ENCODE results near the gene SLC17A8. TPM values are rescaled to one million over a fixed set of nuclear protein-coding genes. Genes with fewer than 3 reads are reported as not detected.

The SLC17A8 gene
- polyA plus RNA-seq, 1 donor from 2014 or later, result 0.22 TPM

DNA sequence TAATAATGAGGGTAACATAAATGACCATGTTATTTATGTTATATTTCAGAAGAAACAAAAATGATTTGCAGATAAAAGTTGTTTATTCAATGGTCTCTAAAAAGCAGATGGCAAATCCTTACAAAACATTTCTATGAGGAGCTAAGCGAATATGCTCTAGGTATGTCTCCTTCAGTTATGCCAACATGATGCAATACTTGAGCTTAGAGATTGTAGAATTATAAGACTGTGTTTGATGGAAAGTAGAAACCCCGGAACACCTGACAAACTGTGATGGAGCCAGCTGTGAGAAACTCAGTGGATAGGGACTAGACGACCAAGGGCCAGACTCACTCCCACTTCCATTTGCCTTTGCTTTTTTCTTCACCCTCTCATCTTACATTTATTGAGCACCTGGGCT lies 99.0 kb downstream of the SLC17A8 start:
- Histone ChIP-seq H3F3A (ENCODE audit: insufficient read depth, low read length, poor library complexity, severe bottlenecking) (no peaks in the 10 kb centered on the region), H3K79me2 (replicated peaks; ENCODE audit: insufficient read depth, low read length) (no peaks in the 10 kb centered on the region), H3K36me3 (ENCODE audit: insufficient read depth, low read length) (no peaks in the 10 kb centered on the region), H3K9me2 (ENCODE audit: insufficient read depth, low read length) (no peaks in the 10 kb centered on the region), H3K27ac (ENCODE audit: low read length) (no peak overlapping the region), H3K9ac (ENCODE audit: low read length) (no peak overlapping the region), H3K4me3 (ENCODE audit: low read length) (no peak overlapping the region), H3K27me3 (ENCODE audit: insufficient read depth, low read depth, low read length) (no peaks in the 10 kb centered on the region), H2AFZ (ENCODE audit: low read depth, low read length) (no peak overlapping the region), H3K9me3 (ENCODE audit: low read length) (no peaks in the 10 kb centered on the region), H3K4me2 (ENCODE audit: low read length) (no peak overlapping the region), H4K20me1 (ENCODE audit: insufficient read depth) (no peaks in the 10 kb centered on the region)
- no peak for TF ChIP-seq EP300 (conservative IDR thresholded peaks at IDR 0.05; ENCODE audit: poor library complexity, severe bottlenecking)
- TF ChIP-seq TAF1 (IDR thresholded peaks at IDR 0.05; ENCODE audit: low read depth), result no peak
- TF ChIP-seq POLR2AphosphoS5 (IDR thresholded peaks at IDR 0.05), result no peak

GRCh38 chr12:100458191-100458590 lies 101.3 kb downstream of the SLC17A8 start:
- H3K27ac ChIP-seq (ENCODE audit: low read length), result no peak overlapping the region
- H3K79me2 ChIP-seq (replicated peaks; ENCODE audit: insufficient read depth, low read length), result no peaks in the 10 kb centered on the region
- H3K9ac ChIP-seq (ENCODE audit: low read length), result no peak overlapping the region
- no peaks in the 10 kb centered on the region for H3F3A ChIP-seq (ENCODE audit: insufficient read depth, low read length, poor library complexity, severe bottlenecking)
- H3K4me3 ChIP-seq (ENCODE audit: low read length), result no peak overlapping the region
- H3K4me2 ChIP-seq (ENCODE audit: low read length), result no peak overlapping the region
- TF ChIP-seq POLR2AphosphoS5 (IDR thresholded peaks at IDR 0.05) (no peak), SMC3 (conservative IDR thresholded peaks at IDR 0.05; ENCODE audit: poor library complexity) (no peak), TAF1 (IDR thresholded peaks at IDR 0.05; ENCODE audit: low read depth) (no peak), RAD21 (conservative IDR thresholded peaks at IDR 0.05) (no peak), MXI1 (conservative IDR thresholded peaks at IDR 0.05; ENCODE audit: poor library complexity, severe bottlenecking) (no peak), EP300 (conservative IDR thresholded peaks at IDR 0.05; ENCODE audit: poor library complexity, severe bottlenecking) (no peak), EZH2 (IDR thresholded peaks at IDR 0.05; ENCODE audit: borderline replicate concordance, insufficient read depth, low read length, poor library complexity, severe bottlenecking) (no peak)
- TF ChIP-seq, protein P1, sequence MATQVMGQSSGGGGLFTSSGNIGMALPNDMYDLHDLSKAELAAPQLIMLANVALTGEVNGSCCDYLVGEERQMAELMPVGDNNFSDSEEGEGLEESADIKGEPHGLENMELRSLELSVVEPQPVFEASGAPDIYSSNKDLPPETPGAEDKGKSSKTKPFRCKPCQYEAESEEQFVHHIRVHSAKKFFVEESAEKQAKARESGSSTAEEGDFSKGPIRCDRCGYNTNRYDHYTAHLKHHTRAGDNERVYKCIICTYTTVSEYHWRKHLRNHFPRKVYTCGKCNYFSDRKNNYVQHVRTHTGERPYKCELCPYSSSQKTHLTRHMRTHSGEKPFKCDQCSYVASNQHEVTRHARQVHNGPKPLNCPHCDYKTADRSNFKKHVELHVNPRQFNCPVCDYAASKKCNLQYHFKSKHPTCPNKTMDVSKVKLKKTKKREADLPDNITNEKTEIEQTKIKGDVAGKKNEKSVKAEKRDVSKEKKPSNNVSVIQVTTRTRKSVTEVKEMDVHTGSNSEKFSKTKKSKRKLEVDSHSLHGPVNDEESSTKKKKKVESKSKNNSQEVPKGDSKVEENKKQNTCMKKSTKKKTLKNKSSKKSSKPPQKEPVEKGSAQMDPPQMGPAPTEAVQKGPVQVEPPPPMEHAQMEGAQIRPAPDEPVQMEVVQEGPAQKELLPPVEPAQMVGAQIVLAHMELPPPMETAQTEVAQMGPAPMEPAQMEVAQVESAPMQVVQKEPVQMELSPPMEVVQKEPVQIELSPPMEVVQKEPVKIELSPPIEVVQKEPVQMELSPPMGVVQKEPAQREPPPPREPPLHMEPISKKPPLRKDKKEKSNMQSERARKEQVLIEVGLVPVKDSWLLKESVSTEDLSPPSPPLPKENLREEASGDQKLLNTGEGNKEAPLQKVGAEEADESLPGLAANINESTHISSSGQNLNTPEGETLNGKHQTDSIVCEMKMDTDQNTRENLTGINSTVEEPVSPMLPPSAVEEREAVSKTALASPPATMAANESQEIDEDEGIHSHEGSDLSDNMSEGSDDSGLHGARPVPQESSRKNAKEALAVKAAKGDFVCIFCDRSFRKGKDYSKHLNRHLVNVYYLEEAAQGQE (IDR thresholded peaks at IDR 0.05; ENCODE audit: borderline replicate concordance), result no peak
- TF ChIP-seq, protein P2, sequence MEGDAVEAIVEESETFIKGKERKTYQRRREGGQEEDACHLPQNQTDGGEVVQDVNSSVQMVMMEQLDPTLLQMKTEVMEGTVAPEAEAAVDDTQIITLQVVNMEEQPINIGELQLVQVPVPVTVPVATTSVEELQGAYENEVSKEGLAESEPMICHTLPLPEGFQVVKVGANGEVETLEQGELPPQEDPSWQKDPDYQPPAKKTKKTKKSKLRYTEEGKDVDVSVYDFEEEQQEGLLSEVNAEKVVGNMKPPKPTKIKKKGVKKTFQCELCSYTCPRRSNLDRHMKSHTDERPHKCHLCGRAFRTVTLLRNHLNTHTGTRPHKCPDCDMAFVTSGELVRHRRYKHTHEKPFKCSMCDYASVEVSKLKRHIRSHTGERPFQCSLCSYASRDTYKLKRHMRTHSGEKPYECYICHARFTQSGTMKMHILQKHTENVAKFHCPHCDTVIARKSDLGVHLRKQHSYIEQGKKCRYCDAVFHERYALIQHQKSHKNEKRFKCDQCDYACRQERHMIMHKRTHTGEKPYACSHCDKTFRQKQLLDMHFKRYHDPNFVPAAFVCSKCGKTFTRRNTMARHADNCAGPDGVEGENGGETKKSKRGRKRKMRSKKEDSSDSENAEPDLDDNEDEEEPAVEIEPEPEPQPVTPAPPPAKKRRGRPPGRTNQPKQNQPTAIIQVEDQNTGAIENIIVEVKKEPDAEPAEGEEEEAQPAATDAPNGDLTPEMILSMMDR (IDR thresholded peaks at IDR 0.05; ENCODE audit: poor library complexity, severe bottlenecking), result no peak
- H4K20me1 ChIP-seq (ENCODE audit: insufficient read depth), result no peaks in the 10 kb centered on the region
- H3K27me3 ChIP-seq (ENCODE audit: insufficient read depth, low read depth, low read length), result no peaks in the 10 kb centered on the region
- H2AFZ ChIP-seq (ENCODE audit: low read depth, low read length), result no peak overlapping the region
- H3K9me2 ChIP-seq (ENCODE audit: insufficient read depth, low read length), result no peaks in the 10 kb centered on the region
- no peaks in the 10 kb centered on the region for H3K9me3 ChIP-seq (ENCODE audit: low read length)
- no peaks in the 10 kb centered on the region for H3K36me3 ChIP-seq (ENCODE audit: insufficient read depth, low read length)

- no peak overlapping the region for H3K4me2 ChIP-seq (ENCODE audit: low read length)
- no peak for TF ChIP-seq POLR2AphosphoS5 (IDR thresholded peaks at IDR 0.05)
- TF ChIP-seq EP300 (conservative IDR thresholded peaks at IDR 0.05; ENCODE audit: poor library complexity, severe bottlenecking), result no peak
- TF ChIP-seq EZH2 (IDR thresholded peaks at IDR 0.05; ENCODE audit: borderline replicate concordance, insufficient read depth, low read length, poor library complexity, severe bottlenecking), result no peak
- no peak for TF ChIP-seq MXI1 (conservative IDR thresholded peaks at IDR 0.05; ENCODE audit: poor library complexity, severe bottlenecking)
- TF ChIP-seq, protein P2 (IDR thresholded peaks at IDR 0.05; ENCODE audit: poor library complexity, severe bottlenecking), result no peak
- no peak for TF ChIP-seq TAF1 (IDR thresholded peaks at IDR 0.05; ENCODE audit: low read depth)
- no peak for TF ChIP-seq SMC3 (conservative IDR thresholded peaks at IDR 0.05; ENCODE audit: poor library complexity)
- TF ChIP-seq, protein P1 (IDR thresholded peaks at IDR 0.05; ENCODE audit: borderline replicate concordance), result no peak
- no peak for TF ChIP-seq RAD21 (conservative IDR thresholded peaks at IDR 0.05)
These were observed 103.8 kb downstream of the SLC17A8 start for GRCh38 chr12:100460702-100461101.

More at GRCh38 chr12:100460702-100461101, 103.8 kb downstream of the SLC17A8 start:
- no peaks in the 10 kb centered on the region for H3K9me3 ChIP-seq (ENCODE audit: low read length)
- H3K9ac ChIP-seq (ENCODE audit: low read length), result no peak overlapping the region
- no peaks in the 10 kb centered on the region for H3K9me2 ChIP-seq (ENCODE audit: insufficient read depth, low read length)
- H4K20me1 ChIP-seq (ENCODE audit: insufficient read depth), result no peaks in the 10 kb centered on the region
- no peaks in the 10 kb centered on the region for H3K27me3 ChIP-seq (ENCODE audit: insufficient read depth, low read depth, low read length)
- H3K4me3 ChIP-seq (ENCODE audit: low read length), result no peak overlapping the region
- no peak overlapping the region for H3K27ac ChIP-seq (ENCODE audit: low read length)
- H2AFZ ChIP-seq (ENCODE audit: low read depth, low read length), result no peak overlapping the region
- no peaks in the 10 kb centered on the region for H3K79me2 ChIP-seq (replicated peaks; ENCODE audit: insufficient read depth, low read length)
- H3F3A ChIP-seq (ENCODE audit: insufficient read depth, low read length, poor library complexity, severe bottlenecking), result no peaks in the 10 kb centered on the region
- no peaks in the 10 kb centered on the region for H3K36me3 ChIP-seq (ENCODE audit: insufficient read depth, low read length)
